Fibroblast of mammary gland (primary cell): ENCODE measurements around the gene TTLL3.
A peak's percentile ranks its signal among the peaks of the same experiment; 100 is the strongest.

ENCODE experiments used
- DNase-seq: peaks from one replicate; pipeline ENCODE4 v3.0.0-alpha.2; 2010; ENCODE audit warnings: low read depth
- H3K4me3 ChIP-seq: 2 replicates; pipeline ENCODE4 v1.5.1; 2011; ENCODE audit warnings: low read depth, mild to moderate bottlenecking, low read length, moderate library complexity; ENCODE audit not compliant: control insufficient read depth
- CTCF ChIP-seq: conservative IDR thresholded peaks from 2 replicates; pipeline ENCODE4 v1.5.1; 2011; ENCODE audit warnings: low read depth, low read length, inconsistent platforms; ENCODE audit not compliant: control insufficient read depth, insufficient read depth

The TTLL3 gene

GRCh38 chr3:9809615-9810432 is at the start of gene TTLL3:
TSS of gene TTLL3 (plus strand) at chr3:9810262. CDS start at chr3:9810662, 400 bp downstream.
- no peak for TF ChIP-seq CTCF
- peak; percentile 45 for DNase-seq
- H3K4me3 ChIP-seq: peak within 1 kb of the TSS; percentile 48

GRCh38 chr3:9760779-9761505 is 49.1 kb upstream of the TTLL3 start:
- H3K4me3 ChIP-seq: no peak overlapping the region
- no peak for TF ChIP-seq CTCF
- no peak for DNase-seq

GRCh38 chr3:9761919-9762318 is 48.1 kb upstream of the TTLL3 start:
- H3K4me3 ChIP-seq: no peak overlapping the region
- DNase-seq: no peak
- no peak for TF ChIP-seq CTCF

- no peak for DNase-seq
- no peak for TF ChIP-seq CTCF
These were observed 47.2 kb upstream of the TTLL3 start for GRCh38 chr3:9762871-9763270.

GRCh38 chr3:9765865-9766264 is 44.2 kb upstream of the TTLL3 start:
- DNase-seq: peak; percentile 41
- no peak for TF ChIP-seq CTCF
- no peak overlapping the region for H3K4me3 ChIP-seq

More at GRCh38 chr3:9762871-9763270, 47.2 kb upstream of the TTLL3 start:
- no peak overlapping the region for H3K4me3 ChIP-seq

- H3K4me3 ChIP-seq: no peak overlapping the region
- no peak for DNase-seq
- no peak for TF ChIP-seq CTCF
These were observed 42.6 kb upstream of the TTLL3 start for GRCh38 chr3:9767418-9767817.
